Measurements from ENCODE around the gene SCCPDH. TPM values are rescaled to one million over a fixed set of nuclear protein-coding genes. Genes with fewer than 3 reads are reported as not detected.

SCCPDH gene
- total and polyA plus RNA-seq, 2 donors (not counting 3 experiments of a cell fraction or from before 2014, with no cell fraction given), result 24.4 to 37.5 TPM

- no TSS peak for BruUV-seq (replicated peaks)
- intact Hi-C loops (cut with micrococcal nuclease), result no loop called here
- ChIA-PET CTCF (no interaction called here), POLR2A (no interaction called here)
- Histone ChIP-seq H3K4me2 (ENCODE audit: insufficient read depth, low read length) (no peak overlapping the region), H3K9me1 (replicated peaks; ENCODE audit: control insufficient read depth, extremely low read depth, insufficient read depth, low read length) (no peaks in the 10 kb centered on the region), H2AFZ (ENCODE audit: low read depth, low read length) (no peak overlapping the region), H3K27me3 (ENCODE audit: control insufficient read depth in 2 of 2, insufficient read depth in 2 of 2, low read length in 2 of 2) (no peaks in the 10 kb centered on the region), H3K27ac (ENCODE audit: insufficient read depth, low read depth, low read length) (no peak overlapping the region), H3K4me3 (replicated peaks in 1 of 3; ENCODE audit: insufficient read depth in 1 of 3, low read depth in 1 of 3, low read length in 3 of 3) (no peak overlapping the region), H4K20me1 (replicated peaks; ENCODE audit: control insufficient read depth, extremely low read depth, insufficient read depth, low read length) (no peaks in the 10 kb centered on the region), H3K79me2 (ENCODE audit: control insufficient read depth, insufficient read depth, low read length) (no peaks in the 10 kb centered on the region), H3K9me3 (replicated peaks; ENCODE audit: control insufficient read depth, insufficient read depth, low read length) (no peaks in the 10 kb centered on the region), H3K36me3 (ENCODE audit: control insufficient read depth in 2 of 2, extremely low read depth in 1 of 2, insufficient read depth in 2 of 2, low read length in 2 of 2) (peaks cover 2 to 12% of the 10 kb centered on the region in 2 experiments), H3K9ac (replicated peaks; ENCODE audit: extremely low read depth, insufficient read depth, low read length) (no peak overlapping the region), H3K4me1 (ENCODE audit: control insufficient read depth, extremely low read depth, insufficient read depth, low read length) (no peaks in the 10 kb centered on the region)
- dilution Hi-C loops (cut with MboI; ENCODE audit: extremely low pct_ligation_motif_present, low sequenced_read_pairs), result no loop called here
- FAIRE-seq (no peak), DNase-seq (ENCODE audit: low read depth, low spot score) (no peak)
- no peak for TF ChIP-seq CTCF (IDR thresholded peaks at IDR 0.05; ENCODE audit: extremely low read depth in 1 of 2, insufficient read depth in 1 of 2, low read depth in 1 of 2, low read length in 2 of 2)
- TF ChIP-seq EZH2 (IDR thresholded peaks at IDR 0.05; ENCODE audit: borderline replicate concordance, low read depth, low read length, severe bottlenecking), result no peak
- no peak for TF ChIP-seq JUN (IDR thresholded peaks at IDR 0.05; ENCODE audit: borderline replicate concordance, insufficient read depth, insufficient read length, low read depth)
- no peak for TF ChIP-seq MYC (IDR thresholded peaks at IDR 0.05; ENCODE audit: low read depth, low read length)
- TF ChIP-seq GATA2 (IDR thresholded peaks at IDR 0.05; ENCODE audit: insufficient read depth, insufficient read length, low read depth, low read length), result no peak
- TF ChIP-seq POLR2AphosphoS5 (IDR thresholded peaks at IDR 0.05; ENCODE audit: insufficient read depth, low read depth, low read length), result no peak
- no peak for TF ChIP-seq FOS (IDR thresholded peaks at IDR 0.05; ENCODE audit: borderline replicate concordance, insufficient read depth, low read length)
Measured at GRCh38 chr1:246772686-246773085, 48.5 kb downstream of the SCCPDH start.
